ENCODE data around the gene SNX19.

Gene SNX19

GRCh38 chr11:130886704-130887103, 29.6 kb downstream of the SNX19 start:
- H3K4me3 ChIP-seq (ENCODE audit: low read length), result no peak overlapping the region
- no peak for TF ChIP-seq CTCF (IDR thresholded peaks at IDR 0.05; ENCODE audit: insufficient read depth, low read depth, low read length, missing control alignments)
- no peak for DNase-seq (ENCODE audit: low read depth)

GRCh38 chr11:130882138-130882551, 34.1 kb downstream of the SNX19 start:
- no peak overlapping the region for H3K4me3 ChIP-seq (ENCODE audit: low read length)
- no peak for TF ChIP-seq CTCF (IDR thresholded peaks at IDR 0.05; ENCODE audit: insufficient read depth, low read depth, low read length, missing control alignments)
- DNase-seq (ENCODE audit: low read depth), result no peak

DNA sequence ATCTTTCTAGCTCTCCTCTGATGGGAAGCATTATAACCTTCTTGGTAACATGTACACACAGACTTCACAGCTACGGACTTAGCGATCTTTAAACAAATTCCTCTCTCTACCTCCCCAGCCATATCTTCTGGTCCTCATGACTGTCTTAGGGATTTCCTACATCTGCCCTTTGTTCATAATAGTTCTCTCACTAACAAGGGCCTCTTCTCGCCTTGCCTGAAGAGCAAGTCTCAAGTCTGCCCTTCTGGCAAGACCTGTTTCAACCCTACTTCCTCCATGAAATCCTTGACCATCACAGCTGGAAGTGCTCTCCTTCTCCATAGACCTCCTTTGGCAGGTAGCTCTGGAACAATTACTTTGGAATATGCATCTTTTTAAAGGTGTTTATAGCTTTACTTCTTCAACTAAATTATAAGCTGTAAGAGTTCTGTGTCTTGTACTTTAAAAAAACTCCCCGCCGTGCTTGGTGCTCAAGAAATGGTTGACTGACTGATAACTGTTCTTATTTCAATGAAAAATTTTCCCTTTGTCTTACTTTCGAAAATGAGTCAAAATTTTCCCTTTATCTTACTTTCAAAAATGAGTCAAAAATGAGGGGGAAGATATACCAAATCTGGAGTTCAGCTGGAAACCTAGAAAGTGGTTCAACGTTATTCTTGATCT, 34.7 kb downstream of the SNX19 start:
- TF ChIP-seq CTCF (IDR thresholded peaks at IDR 0.05; ENCODE audit: insufficient read depth, low read depth, low read length, missing control alignments), result no peak
- no peak for DNase-seq (ENCODE audit: low read depth)
- no peak overlapping the region for H3K4me3 ChIP-seq (ENCODE audit: low read length)

- TF ChIP-seq CTCF (IDR thresholded peaks at IDR 0.05; ENCODE audit: insufficient read depth, low read depth, low read length, missing control alignments), result no peak
Measured at GRCh38 chr11:130879836-130880235, 36.4 kb downstream of the SNX19 start.

DNA sequence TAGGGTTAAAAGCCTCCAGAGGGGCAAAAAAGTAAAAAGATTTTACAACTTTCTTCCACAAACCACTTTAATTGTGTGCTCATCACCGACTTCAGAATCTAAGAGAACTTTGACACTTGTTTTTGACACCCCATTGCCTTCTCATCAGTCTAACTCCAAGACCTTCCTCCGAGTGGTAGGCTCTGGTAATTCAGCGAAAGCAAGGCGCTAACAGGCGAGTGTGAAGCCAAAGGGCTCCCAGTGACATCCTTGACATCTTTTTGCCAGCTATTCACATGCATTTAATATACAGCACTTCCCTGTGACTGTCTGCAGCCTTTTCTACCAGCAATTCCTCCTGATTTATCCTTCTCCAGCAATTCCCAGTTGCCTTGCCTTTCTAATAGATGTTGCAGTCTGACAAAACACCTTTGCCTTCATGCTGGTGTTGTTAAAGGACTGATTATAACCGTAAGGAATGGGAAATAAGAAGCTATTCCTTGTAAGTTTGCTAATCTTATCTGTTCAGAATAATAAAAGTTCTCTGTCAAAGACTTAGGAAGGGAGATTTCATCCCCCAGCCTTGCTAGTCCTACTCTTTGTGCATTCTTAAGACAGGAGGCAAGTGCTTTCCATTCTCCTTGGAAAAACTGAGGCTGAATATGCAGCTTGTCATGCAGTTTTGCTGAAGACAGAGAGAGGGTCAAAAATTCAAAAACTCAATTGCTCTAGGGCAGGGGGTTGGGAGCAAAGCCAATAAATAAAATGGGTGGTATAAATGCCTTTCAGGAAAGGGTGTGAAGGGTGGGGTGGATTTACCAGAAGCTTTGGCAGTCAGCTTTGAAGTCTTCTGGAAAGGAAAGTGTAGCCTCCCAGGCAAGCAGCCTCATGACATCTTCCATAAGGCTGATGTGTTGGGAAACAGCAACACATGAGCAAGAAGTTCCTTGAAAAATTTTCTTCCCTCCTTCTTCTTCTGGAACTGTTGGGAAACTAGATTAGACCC, 39.1 kb downstream of the SNX19 start:
- DNase-seq (ENCODE audit: low read depth), result no peak
- H3K4me3 ChIP-seq (ENCODE audit: low read length), result no peak overlapping the region
- TF ChIP-seq CTCF (IDR thresholded peaks at IDR 0.05; ENCODE audit: insufficient read depth, low read depth, low read length, missing control alignments), result no peak

More at GRCh38 chr11:130879836-130880235, 36.4 kb downstream of the SNX19 start:
- H3K4me3 ChIP-seq (ENCODE audit: low read length), result no peak overlapping the region
- DNase-seq (ENCODE audit: low read depth), result no peak

DNA sequence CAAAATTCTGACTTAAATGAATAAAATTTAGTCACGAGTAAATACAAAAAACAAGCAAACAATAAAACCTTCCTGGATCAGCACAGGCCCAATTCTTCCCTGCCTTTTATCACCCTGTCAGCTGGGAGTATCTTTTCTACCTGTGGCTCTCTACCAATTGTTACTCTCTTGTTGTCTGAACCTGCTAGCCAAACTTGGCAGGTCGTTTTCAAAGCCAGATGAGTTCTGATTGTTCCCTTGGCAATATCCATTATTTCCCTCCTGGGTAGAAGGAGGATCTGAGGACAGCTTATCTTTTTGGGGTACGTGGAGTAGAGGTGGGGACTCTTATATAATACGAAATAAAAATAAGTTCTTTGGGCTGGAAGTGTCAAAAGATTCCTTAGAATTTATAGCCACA, 40.2 kb downstream of the SNX19 start:
- DNase-seq (ENCODE audit: low read depth), result no peak
- no peak overlapping the region for H3K4me3 ChIP-seq (ENCODE audit: low read length)
- TF ChIP-seq CTCF (IDR thresholded peaks at IDR 0.05; ENCODE audit: insufficient read depth, low read depth, low read length, missing control alignments), result no peak

Data from epithelial cell of esophagus (primary cell).